GM23338 (cell line): Measurements from ENCODE around the gene NDUFB8. TPM values are rescaled to one million over a fixed set of nuclear protein-coding genes. Genes with fewer than 3 reads are reported as not detected.

Source experiments
- ATAC-seq: fragments of 200-7000 bp; cut with Tn5 transposase; 3 replicates; pipeline ENCODE4 v1.9.1; 2020
- DNase-seq: peaks from one replicate; pipeline ENCODE4 v3.0.0-alpha.2; 2015; ENCODE audit warnings: low spot score
- H2AFZ ChIP-seq: fragments of 200-600 bp; sonication (generic); 2 replicates; pipeline ENCODE4 v1.8.0; 2016; ENCODE audit warnings: antibody characterized with exemption, mild to moderate bottlenecking, moderate library complexity
- H3F3A ChIP-seq: fragments of 200-600 bp; sonication (generic); replicated peaks from 2 replicates; pipeline ENCODE4 v1.8.0; 2017; ENCODE audit warnings: antibody characterized with exemption, mixed run types, low read depth
- H3K27ac ChIP-seq: fragments of 200-600 bp; sonication (generic); 2 replicates; pipeline ENCODE4 v1.6.1; 2016; ENCODE audit warnings: low read depth
- H3K27me3 ChIP-seq: fragments of 200-600 bp; sonication (generic); 2 replicates; pipeline ENCODE4 v1.8.0; 2016; ENCODE audit warnings: mild to moderate bottlenecking, mixed run types, moderate library complexity; ENCODE audit not compliant: insufficient read depth
- H3K36me3 ChIP-seq: fragments of 200-600 bp; sonication (generic); 2 replicates; pipeline ENCODE4 v1.8.0; 2016; ENCODE audit warnings: mild to moderate bottlenecking; ENCODE audit not compliant: insufficient read depth
- H3K4me1 ChIP-seq: fragments of 200-600 bp; sonication (generic); 2 replicates; pipeline ENCODE4 v1.8.0; 2016; ENCODE audit warnings: mild to moderate bottlenecking, moderate library complexity; ENCODE audit not compliant: insufficient read depth
- H3K4me2 ChIP-seq: fragments of 200-600 bp; sonication (generic); 2 replicates; pipeline ENCODE4 v1.7.1; 2017; ENCODE audit warnings: mixed run types
- H3K4me3 ChIP-seq: fragments of 200-600 bp; sonication (generic); 2 replicates; pipeline ENCODE4 v1.6.1; 2016; ENCODE audit warnings: mixed run types
- H3K79me2 ChIP-seq: fragments of 200-600 bp; sonication (generic); replicated peaks from 2 replicates; pipeline ENCODE4 v1.8.0; 2017; ENCODE audit warnings: mild to moderate bottlenecking; ENCODE audit not compliant: insufficient read depth
- H3K9me2 ChIP-seq: fragments of 200-600 bp; sonication (generic); 2 replicates; pipeline ENCODE4 v1.8.0; 2017; ENCODE audit not compliant: insufficient read depth
- H4K20me1 ChIP-seq: fragments of 200-600 bp; sonication (generic); replicated peaks from 2 replicates; pipeline ENCODE4 v1.8.0; 2017; ENCODE audit warnings: mild to moderate bottlenecking; ENCODE audit not compliant: insufficient read depth
- H3K27ac Mint-ChIP-seq: 2 replicates; pipeline ENCODE4 v1.8.0; 2020; ENCODE audit warnings: inconsistent platforms, mild to moderate bottlenecking, moderate library complexity, mixed read lengths
- H3K27me3 Mint-ChIP-seq: 3 replicates; pipeline ENCODE4 v1.8.0; 2022; ENCODE audit warnings: low read depth, mild to moderate bottlenecking, moderate library complexity, mixed read lengths, inconsistent platforms; ENCODE audit not compliant: insufficient read depth, poor library complexity
- H3K36me3 Mint-ChIP-seq: 3 replicates; pipeline ENCODE4 v1.8.0; 2021; ENCODE audit warnings: low read depth, mild to moderate bottlenecking, inconsistent platforms, moderate library complexity, mixed read lengths
- H3K4me1 Mint-ChIP-seq: 3 replicates; pipeline ENCODE4 v1.8.0; 2020; ENCODE audit warnings: mild to moderate bottlenecking, inconsistent platforms, mixed read lengths
- H3K4me3 Mint-ChIP-seq: 3 replicates; pipeline ENCODE4 v1.8.0; 2021; ENCODE audit warnings: moderate library complexity, mild to moderate bottlenecking, inconsistent platforms, mixed read lengths
- H3K9me3 Mint-ChIP-seq: 3 replicates; pipeline ENCODE4 v1.8.0; 2020; ENCODE audit warnings: moderate library complexity, mild to moderate bottlenecking, inconsistent platforms, mixed read lengths
- EZH2 ChIP-seq: fragments of 200-600 bp; sonication (generic); IDR thresholded peaks from one replicate; pipeline ENCODE4 v1.8.0; 2017; ENCODE audit warnings: antibody characterized with exemption, mild to moderate bottlenecking, low read depth; ENCODE audit not compliant: unreplicated experiment
- EZH2phosphoT487 ChIP-seq: fragments of 200-600 bp; sonication (generic); IDR thresholded peaks from one replicate; pipeline ENCODE4 v1.8.1; 2018; ENCODE audit warnings: antibody characterized with exemption; ENCODE audit not compliant: unreplicated experiment
- JUNB ChIP-seq: IDR thresholded peaks from one replicate; pipeline ENCODE4 v1.6.1; 2016; ENCODE audit warnings: antibody characterized with exemption; ENCODE audit not compliant: unreplicated experiment
- NANOG ChIP-seq: IDR thresholded peaks from 2 replicates; pipeline ENCODE4 v1.6.1; 2016; ENCODE audit warnings: antibody characterized with exemption, borderline replicate concordance
- POLR2AphosphoS5 ChIP-seq: IDR thresholded peaks from 2 replicates; pipeline ENCODE4 v1.6.1; 2016; ENCODE audit warnings: antibody characterized with exemption, low read depth
- REST ChIP-seq: IDR thresholded peaks from one replicate; pipeline ENCODE4 v1.6.1; 2018; ENCODE audit warnings: antibody characterized with exemption; ENCODE audit not compliant: unreplicated experiment
- STAT1 ChIP-seq: IDR thresholded peaks from one replicate; pipeline ENCODE4 v1.6.1; 2016; ENCODE audit warnings: antibody characterized with exemption; ENCODE audit not compliant: unreplicated experiment
- ZNF114 ChIP-seq: fragments of 250-450 bp; sonication (Bioruptor Pico); IDR thresholded peaks from 2 replicates; pipeline ENCODE4 v1.5.0; 2020; ENCODE audit warnings: mild to moderate bottlenecking, moderate library complexity
- ZNF331 ChIP-seq: fragments of 250-450 bp; sonication (Bioruptor Pico); IDR thresholded peaks from 2 replicates; pipeline ENCODE4 v1.5.0; 2020; ENCODE audit warnings: low read depth, mild to moderate bottlenecking, moderate library complexity
- ZNF462 ChIP-seq: fragments of 250-450 bp; sonication (Bioruptor Pico); IDR thresholded peaks from 2 replicates; pipeline ENCODE4 v1.5.0; 2020; ENCODE audit warnings: mild to moderate bottlenecking, moderate library complexity
- polyA plus RNA-seq: library from polyadenylated mRNA; unstranded; fragments of >200 nt; fragmentation: Nextera tagmentation; extraction: Ambion mirVana; gene quantifications from 2 replicates; pipeline ENCODE4 v1.2.1, GENCODE V29; 2016
- total RNA-seq: library from RNA; depleted of rRNA; stranded (reverse); fragments of >200 nt; shearing (Covaris generic); gene quantifications from 2 replicates; pipeline ENCODE4 v1.2.3, GENCODE V29; 2014
- TF ChIP-seq, protein P1 (sequence below), 2 experiments: fragments of 200-600 bp in 1 of 2; sonication (generic) in 1 of 2; conservative IDR thresholded peaks; 2 replicates each; pipeline versions ENCODE4 v1.5.1 to v1.6.1; 2016 to 2017; ENCODE audit warnings: antibody characterized with exemption in 2 of 2, low read depth in 2 of 2, mild to moderate bottlenecking in 2 of 2, moderate library complexity in 1 of 2
- TF ChIP-seq, protein P2 (sequence below): IDR thresholded peaks from 2 replicates; pipeline ENCODE4 v1.6.1; 2016; ENCODE audit warnings: antibody characterized with exemption

Gene NDUFB8
- total and polyA plus RNA-seq, 2 experiments from 2014 or later: 131 to 464 TPM

DNA sequence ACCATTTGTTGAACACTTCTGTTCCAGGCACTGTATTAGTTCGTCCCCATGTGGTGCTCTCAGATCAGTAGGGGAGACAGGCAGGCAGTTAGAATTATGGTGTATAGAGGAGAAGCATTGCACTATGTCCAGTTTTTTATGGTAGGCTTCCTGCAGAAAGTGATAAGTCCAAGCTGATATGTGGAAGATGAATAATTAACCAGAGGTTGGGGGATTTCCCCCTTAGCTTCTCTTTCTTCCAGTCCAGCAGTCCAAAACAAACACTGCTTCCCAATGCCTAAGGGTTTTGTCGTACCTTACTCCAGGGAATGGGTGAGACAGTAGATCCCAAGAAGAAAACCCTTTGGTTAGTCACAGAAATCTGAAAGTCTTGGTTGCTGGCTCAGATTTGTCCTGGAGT lies 25.2 kb upstream of the NDUFB8 start:
- H3K27ac Mint-ChIP-seq: no peak overlapping the region

More for the DNA sequence above, 25.2 kb upstream of the NDUFB8 start:
- Histone ChIP-seq H3K9me2 (no peaks in the 10 kb centered on the region), H3K27ac (no peak overlapping the region), H3K27me3 (no peaks in the 10 kb centered on the region), H3F3A (no peaks in the 10 kb centered on the region), H3K4me2 (no peak overlapping the region), H2AFZ (no peak overlapping the region), H3K79me2 (no peaks in the 10 kb centered on the region), H4K20me1 (peaks cover 4% of the 10 kb centered on the region), H3K4me3 (no peak overlapping the region), H3K4me1 (no peaks in the 10 kb centered on the region), H3K36me3 (no peaks in the 10 kb centered on the region)
- Mint-ChIP-seq H3K9me3 (no peaks in the 10 kb centered on the region), H3K4me3 (no peak overlapping the region), H3K27me3 (peaks cover 2% of the 10 kb centered on the region), H3K4me1 (no peaks in the 10 kb centered on the region), H3K36me3 (peaks cover under 1% of the 10 kb centered on the region)
- ATAC-seq (no peak), DNase-seq (no peak)
- TF ChIP-seq NANOG: no peak
- TF ChIP-seq, protein P1, sequence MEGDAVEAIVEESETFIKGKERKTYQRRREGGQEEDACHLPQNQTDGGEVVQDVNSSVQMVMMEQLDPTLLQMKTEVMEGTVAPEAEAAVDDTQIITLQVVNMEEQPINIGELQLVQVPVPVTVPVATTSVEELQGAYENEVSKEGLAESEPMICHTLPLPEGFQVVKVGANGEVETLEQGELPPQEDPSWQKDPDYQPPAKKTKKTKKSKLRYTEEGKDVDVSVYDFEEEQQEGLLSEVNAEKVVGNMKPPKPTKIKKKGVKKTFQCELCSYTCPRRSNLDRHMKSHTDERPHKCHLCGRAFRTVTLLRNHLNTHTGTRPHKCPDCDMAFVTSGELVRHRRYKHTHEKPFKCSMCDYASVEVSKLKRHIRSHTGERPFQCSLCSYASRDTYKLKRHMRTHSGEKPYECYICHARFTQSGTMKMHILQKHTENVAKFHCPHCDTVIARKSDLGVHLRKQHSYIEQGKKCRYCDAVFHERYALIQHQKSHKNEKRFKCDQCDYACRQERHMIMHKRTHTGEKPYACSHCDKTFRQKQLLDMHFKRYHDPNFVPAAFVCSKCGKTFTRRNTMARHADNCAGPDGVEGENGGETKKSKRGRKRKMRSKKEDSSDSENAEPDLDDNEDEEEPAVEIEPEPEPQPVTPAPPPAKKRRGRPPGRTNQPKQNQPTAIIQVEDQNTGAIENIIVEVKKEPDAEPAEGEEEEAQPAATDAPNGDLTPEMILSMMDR (conservative IDR thresholded peaks at IDR 0.05; ENCODE audit: low read depth in 2 of 2): no peak
- no peak for TF ChIP-seq JUNB
- TF ChIP-seq ZNF114: no peak
- TF ChIP-seq ZNF462 (CRISPR knock-in tag): no peak
- TF ChIP-seq ZNF331 (CRISPR knock-in tag): no peak
- no peak for TF ChIP-seq EZH2
- no peak for TF ChIP-seq STAT1
- TF ChIP-seq, protein P2, sequence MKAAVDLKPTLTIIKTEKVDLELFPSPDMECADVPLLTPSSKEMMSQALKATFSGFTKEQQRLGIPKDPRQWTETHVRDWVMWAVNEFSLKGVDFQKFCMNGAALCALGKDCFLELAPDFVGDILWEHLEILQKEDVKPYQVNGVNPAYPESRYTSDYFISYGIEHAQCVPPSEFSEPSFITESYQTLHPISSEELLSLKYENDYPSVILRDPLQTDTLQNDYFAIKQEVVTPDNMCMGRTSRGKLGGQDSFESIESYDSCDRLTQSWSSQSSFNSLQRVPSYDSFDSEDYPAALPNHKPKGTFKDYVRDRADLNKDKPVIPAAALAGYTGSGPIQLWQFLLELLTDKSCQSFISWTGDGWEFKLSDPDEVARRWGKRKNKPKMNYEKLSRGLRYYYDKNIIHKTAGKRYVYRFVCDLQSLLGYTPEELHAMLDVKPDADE: no peak
- no peak for TF ChIP-seq EZH2phosphoT487
- TF ChIP-seq REST: no peak
- no peak for TF ChIP-seq POLR2AphosphoS5
